GM18868 (cell line): ENCODE data around the gene PRSS16.
"Not testable (repeated sequence)": the region's sequence is repeated elsewhere in the genome, so short reads cannot be mapped to it uniquely, and the experiment has no call there.

ENCODE experiments used
- ATAC-seq: cut with Tn5 transposase; IDR thresholded peaks from one replicate; pipeline ENCODE4 v1.9.1; 2021; ENCODE audit warnings: mild to moderate bottlenecking, moderate library complexity; ENCODE audit not compliant: unreplicated experiment

Gene PRSS16

DNA sequence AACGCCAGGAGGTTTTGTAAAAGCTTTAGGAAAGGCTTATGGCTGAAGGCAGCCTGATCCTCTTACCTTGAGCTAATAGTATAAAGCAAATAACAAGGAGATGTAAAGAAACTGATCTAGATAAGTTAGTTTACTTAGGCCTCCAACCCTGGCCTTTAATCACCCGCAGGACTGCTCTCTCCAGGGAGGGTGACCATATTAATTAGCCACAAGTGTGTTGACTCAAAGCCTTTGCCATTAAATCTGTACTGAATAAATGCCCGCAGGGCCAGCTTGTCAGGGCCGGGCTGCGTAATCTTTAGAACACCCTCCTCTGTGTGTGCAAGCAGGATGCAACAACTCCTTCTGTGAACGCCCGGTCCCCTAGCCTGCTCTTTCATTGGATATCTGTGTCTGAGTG, 6.1 kb upstream of the PRSS16 start:
- ATAC-seq = no peak

DNA sequence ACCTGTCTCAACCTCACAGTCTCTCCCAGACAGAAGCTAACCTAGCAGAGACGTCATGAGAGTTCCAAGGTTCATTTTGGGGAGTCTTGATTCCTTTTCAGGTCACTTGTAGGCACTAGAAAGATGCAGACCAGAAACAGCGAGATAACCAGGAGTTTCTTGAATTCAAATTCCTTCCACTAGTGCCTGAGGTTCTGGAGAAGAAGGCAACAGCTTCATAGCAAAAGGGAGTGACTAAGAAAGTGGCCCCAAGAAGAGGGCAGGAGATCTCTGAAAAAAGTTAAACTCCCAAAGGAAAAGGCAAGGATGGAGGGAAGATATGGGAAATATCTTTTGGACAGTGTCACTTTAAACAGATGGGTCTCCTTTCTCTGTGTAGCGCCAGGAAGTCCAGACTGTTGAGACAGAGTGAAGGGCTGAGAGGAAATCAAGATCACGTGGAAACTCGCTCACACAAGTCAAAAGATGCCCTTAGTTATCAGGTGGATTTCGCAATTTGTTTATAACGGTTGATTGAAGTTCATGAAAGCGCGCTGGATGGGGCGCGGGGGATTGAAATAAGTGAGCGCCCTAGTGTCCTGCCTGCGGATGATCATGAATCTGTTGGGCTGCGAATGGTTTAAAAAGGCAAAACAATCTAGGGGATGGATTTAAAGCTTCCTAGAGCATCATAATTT, 4.8 kb upstream of the PRSS16 start:
- no peak for ATAC-seq

GRCh38 chr6:27248783-27249182, 1.3 kb downstream of the PRSS16 start:
- ATAC-seq = no peak

- no peak for ATAC-seq
These were observed 3.0 kb downstream of the PRSS16 start for GRCh38 chr6:27250277-27251111.

DNA sequence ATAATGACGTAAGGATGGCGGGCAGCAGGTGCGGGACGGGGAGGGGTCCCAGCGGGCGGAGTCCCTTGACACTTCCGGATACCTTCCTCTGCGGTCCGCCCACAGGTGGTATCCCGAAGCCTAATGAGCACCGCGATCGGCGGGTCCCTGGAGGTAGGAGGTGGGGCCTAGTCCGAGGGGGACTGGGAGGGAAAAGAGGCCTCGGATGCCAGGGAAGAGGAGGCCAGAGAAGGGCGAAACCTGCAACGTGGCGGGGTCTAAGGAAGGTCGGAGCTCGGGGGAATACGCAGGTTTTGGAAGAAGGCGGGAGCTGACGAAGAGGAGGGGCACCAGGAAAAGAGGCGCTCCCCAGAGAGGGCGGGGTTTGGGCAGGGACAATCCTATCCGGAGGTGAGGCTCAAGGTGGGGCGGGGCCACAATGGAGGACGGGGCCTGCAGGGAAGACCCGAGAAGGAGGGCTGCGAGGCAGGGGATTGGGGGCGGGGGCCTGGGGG, 3.7 kb downstream of the PRSS16 start:
- ATAC-seq = no peak

DNA sequence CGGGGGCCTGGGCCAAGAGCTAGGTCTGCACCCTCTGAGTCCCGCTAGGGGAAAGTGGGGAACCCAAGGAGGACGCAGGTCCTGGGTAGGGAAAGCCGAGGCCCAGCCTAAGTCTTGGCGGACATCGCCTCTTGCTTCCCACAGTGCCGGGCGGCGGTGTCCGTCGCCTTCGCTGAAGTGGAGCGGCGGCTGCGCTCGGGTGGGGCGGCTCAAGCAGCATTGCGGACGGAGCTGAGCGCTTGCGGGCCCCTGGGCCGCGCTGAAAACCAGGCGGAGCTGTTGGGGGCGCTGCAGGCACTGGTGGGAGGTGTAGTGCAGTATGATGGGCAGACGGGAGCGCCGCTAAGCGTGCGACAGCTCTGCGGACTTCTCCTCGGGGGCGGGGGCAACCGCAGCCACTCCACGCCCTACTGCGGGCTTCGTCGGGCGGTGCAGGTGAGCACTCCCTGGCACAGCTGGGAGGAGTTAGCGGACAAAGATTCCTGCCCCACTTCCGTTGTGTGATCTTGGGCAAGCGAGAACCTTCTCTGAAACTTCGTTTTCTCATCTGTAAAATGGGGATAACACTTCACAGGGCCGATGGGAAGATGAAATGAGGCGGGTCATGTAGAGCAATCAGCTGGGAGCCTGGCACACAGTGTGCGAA, 4.2 kb downstream of the PRSS16 start:
- peak; percentile 72 for ATAC-seq

DNA sequence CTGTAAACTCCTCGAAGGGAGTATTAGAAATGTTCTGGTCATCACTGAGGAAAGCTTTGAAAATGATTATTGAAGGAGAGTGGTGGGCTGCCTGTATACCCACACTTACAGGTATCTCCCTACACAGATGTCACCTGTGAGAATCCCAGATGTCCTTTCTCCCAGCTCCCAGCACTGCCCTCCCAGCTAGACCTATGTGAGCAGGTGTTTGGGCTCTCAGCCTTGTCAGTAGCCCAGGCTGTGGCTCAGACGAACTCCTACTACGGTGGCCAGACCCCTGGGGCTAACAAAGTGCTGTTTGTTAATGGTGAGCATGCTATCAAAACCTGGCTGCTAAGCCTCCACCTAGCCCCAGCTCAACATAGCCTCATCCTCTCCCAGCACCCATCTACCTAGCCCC, 7.1 kb downstream of the PRSS16 start:
- ATAC-seq = no peak

DNA sequence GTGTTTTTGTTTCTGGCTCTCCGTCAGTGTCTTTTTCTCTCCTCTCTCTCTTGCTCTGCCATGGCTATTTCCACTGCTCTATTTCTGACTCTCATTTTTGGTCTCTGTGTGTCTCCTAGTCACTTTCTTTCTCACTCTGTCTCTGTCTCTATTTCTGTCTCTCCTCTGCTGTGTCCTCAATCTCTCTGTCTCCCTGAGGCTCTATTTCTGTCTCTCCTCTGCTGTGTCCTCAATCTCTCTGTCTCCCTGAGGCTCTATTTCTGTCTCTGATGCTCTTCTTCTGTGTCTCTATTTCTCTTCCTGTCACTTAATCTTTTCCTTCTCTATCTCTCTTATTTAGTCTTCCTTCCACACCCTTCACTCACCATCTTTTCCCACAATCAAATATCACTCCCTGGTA, 8.4 kb downstream of the PRSS16 start:
- ATAC-seq = no peak

DNA sequence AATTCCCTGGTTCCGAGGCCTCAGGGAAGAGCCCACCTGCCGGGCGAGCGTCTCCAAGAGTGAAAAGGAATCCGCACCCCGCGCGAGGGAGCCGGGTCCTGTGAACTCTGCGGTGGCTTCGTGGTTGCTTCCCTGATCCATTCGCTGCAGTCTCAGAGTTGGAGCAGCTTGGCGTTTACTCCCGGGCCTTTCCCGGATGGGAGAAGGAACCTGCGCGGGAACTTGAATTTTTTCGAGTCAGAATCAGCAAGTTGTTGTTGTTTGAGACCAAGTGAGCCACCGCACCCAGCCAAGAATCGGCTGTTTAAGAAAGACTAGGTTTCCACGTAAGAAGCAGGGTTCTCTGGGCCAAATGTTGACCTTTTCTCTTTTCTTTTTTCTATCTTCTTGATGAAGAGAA, 12.9 kb downstream of the PRSS16 start:
- no peak for ATAC-seq

DNA sequence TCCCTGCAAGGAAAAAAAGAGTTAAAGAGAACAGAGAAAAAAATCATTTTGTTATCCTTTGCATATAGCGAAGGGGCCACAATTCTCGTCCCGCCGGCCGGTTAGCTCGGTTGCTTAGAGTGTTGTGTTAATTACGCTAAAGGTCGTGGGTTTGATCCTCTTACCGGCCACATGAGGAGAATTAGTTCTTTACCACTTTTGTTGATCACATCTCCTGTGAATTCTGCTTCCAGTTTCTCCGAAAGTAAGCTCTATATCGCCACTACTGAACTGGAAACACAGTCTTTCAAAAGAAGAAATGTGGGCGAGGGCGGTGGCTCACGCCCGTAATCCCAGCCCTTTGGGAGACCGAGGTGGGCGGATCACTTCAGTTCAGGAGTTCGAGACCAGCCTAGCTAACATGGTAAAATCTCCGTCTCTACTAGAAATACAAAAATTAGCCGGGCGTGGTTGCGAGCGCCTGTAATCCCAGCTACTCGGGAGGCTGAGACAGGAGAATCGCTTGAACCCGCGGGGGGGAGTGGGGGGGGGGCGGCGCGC, 13.4 kb downstream of the PRSS16 start:
- no peak for ATAC-seq

DNA sequence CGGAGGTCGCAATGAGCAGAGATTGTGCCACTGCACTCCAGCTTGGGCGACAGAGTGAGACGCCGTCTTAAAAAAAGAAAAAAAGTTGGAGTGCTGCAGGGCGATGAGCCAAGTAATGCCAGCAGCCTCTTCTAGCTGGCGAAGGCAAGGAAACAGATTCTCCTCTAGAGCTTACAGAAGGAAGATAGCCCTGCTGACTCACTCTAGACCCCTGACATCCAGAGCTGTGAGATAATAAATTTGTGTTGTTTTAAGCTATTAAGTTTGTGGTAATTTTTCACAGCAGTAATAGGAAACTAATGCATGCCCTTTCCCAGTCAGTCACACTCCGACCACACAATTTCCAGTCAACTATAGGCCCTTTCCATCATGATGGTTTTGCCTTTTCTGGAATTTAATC, 16.4 kb downstream of the PRSS16 start:
- no peak for ATAC-seq

DNA sequence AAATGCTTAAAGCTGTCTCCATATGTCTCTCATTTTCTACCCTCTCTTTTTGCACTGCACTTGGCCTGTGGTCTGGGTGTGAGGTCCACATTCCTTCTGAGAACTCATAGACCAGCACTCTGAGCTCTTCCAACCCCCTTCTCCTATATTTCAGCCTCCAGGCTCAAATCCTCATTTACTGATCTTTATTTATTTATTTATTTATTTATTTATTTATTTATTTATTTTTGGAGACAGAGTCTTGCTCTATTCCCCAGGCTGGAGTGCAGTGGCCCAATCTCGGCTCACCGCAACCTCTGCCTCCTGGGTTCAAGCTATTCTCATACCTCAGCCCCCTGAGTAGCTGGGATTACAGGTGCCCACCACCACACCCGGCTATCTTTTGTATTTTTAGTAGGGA, 19.5 kb downstream of the PRSS16 start:
- not testable (repeated sequence) for ATAC-seq

- ATAC-seq = no peak
These were observed 20.4 kb downstream of the PRSS16 start for GRCh38 chr6:27267857-27268434.

DNA sequence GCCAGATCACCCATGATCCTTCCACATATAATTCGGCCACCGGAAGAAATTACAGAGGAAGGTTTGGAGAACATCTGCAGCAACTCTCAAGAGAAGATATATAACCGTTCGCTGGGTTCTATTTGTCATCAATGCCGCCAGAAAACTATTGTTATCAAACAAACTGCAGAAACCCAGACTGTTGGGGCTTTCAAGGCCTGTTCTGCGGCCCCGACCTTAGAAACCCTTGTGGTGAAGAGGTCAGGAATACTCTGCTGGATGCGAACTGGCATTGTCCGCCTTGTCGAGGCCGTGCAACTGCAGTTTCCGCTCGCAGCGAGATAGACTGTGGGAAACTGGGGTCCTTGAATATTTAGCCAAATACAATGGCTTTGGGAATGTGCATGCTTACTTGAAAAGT, 21.3 kb downstream of the PRSS16 start:
- ATAC-seq = no peak

GRCh38 chr6:27273783-27274182, 26.3 kb downstream of the PRSS16 start:
- no peak for ATAC-seq

DNA sequence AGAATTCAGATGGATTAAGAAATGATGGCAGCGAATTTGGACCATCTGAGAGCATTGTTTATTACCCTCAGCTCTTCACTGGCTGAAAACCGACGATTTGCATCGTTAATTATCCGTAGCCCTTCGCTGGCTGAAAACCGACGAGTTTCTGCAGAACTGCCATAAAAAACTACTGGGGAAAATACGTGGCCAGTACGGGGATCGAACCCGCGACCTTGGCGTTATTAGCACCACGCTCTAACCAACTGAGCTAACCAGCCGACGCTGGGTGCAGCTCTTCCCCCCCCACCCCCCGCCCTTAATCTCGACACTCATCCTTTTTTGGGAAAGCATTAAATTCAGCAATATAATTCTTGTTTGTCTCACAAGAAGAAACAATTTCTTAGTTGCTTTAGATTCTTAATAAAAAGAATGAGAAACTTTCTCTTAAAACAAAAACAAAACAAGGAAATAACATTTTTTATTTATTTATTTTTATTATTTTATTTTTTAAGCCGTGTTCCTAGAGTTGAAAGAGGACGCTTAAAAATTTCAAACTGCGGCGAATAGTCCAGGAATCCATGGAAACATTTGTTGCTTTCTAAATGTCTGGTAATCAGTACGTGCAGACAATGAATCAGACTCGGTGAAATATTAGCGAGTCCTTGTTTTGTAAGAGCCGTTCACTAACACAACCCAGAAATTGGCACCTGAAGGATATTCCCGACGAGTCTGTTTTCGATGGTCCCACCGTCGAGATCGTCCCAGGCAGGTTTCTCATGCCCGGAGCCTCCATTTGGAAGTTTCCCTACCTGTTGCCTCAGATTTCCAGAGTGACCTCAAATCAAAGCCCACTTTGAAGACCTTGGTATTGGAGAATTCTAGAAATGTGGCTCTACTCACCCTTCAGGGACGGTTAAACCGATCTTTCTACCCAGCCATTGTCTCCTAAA, 27.8 kb downstream of the PRSS16 start:
- ATAC-seq = no peak

DNA sequence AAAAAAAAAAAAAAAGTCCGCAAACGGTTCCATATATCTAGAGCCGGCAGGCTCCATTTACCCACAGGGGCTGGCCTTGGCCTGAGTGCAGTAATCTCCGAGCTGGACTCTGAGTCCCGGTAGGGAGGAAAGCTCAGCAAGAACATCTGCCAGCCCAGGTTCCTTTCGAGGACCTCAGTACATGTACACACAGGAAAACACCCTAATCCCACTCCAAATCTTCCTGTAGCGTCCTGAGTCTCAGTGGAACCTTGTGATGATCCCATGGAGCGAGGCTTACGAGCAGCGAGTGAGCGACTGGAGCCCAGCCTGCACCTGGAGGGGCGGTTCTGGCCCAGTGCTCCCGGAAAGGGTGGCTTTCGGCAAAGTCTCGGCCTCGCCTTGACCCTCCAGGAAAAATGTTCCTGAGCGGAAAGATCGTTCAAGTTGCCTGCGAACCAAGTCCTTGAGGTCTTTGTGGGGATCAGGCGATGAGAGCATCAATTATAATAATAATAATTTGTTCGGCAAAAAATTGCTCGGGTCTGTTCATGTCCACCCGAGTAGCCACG, 32.1 kb downstream of the PRSS16 start:
- no peak for ATAC-seq

DNA sequence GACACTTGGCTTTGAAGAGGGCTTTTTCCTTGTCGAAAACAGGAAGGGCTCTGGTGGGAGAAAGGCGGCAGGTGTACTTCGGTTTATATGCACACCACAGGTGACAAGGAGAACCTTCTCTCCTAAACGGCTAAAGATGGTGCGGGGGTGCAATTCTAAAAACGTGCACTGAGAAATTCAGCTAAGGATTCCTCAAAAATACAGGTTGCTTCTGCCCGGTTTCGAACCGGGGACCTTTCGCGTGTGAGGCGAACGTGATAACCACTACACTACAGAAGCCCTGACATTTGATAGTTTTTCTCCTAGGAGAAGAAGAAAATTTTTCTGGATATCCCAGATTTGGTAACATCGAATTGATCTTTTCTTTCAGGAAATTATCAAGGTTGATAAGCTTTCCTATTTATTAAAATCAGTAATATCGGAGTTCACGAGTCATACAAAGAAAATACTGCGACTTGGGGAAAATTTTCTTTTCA, 32.6 kb downstream of the PRSS16 start:
- no peak for ATAC-seq

- no peak for ATAC-seq
These were observed 33.1 kb downstream of the PRSS16 start for GRCh38 chr6:27280540-27281000.
